ENCODE measurements around the gene NOP9. TPM values are rescaled to one million over a fixed set of nuclear protein-coding genes. Genes with fewer than 3 reads are reported as not detected.
A peak's percentile ranks its signal among the peaks of the same experiment; 100 is the strongest.

NOP9 gene
- total RNA-seq, 2 experiments from 2014 or later = 33.5 to 33.6 TPM

DNA sequence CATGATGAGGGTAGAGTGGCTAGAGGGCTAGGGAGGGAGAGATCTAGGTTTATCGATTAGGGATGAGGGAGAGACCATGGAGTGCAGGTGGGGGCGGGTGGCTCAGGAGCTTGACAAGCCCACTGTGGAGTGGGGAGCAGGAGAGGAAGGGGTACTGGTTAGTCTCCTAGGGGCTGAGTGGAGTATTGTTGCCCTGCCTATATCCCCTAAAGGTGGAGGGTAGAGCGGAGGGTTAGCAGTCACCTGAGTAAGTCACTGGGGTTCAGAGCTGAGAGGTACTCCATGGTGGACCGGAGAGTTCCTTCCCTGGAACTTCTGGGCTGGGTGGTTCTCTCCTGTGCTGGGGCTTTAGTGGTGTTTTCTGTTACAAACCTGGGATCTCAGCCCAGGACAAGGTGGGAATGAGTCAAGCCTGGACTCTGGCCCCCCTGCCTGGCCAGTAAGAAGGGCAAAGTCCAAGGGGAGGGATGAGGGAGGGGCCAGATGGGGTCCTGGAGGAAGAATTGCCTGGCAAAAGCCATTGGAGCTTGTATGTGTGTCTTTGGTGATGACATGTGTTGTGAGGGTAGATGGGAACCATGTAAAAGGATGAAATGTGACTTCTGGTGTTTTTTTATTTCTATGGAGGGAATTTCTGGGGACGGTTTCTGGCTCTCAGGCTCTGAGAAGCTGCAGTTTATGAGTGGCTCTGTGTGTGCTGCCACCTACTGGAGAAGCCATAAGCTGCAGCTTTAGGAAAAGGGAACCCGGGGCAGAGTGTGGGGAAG is 8.1 kb downstream of the NOP9 start, which contains the start of gene CIDEB:
TSS of gene CIDEB (minus strand) at position 403 of the 767 bp plus-strand sequence. CDS start at position 284, 119 bp downstream.
- no peaks in the 10 kb centered on the region for H3K27me3 Mint-ChIP-seq
- ATAC-seq = no peak
- DNase-seq = peak; percentile 69
- CTCF ChIA-PET = interaction anchor here (0.8 to 28.2 kb wide), 47 partner anchors 8 to 249 kb away, joined by 3 to 873 read pairs (median 6); partner anchors contain the start of genes ADCY4, CBLN3, CHMP4A and DCAF11
- peaks cover 52% of the 10 kb centered on the region for H3K36me3 Mint-ChIP-seq (ENCODE audit: low read depth)
- intact Hi-C loops (cut with micrococcal nuclease) = no loop called here
- no peaks in the 10 kb centered on the region for H3K9me3 Mint-ChIP-seq
- no peak within 1 kb of the TSS for H3K4me3 Mint-ChIP-seq
- peak; percentile 91 for TF ChIP-seq CTCF (IDR thresholded peaks at IDR 0.05)
- POLR2A ChIA-PET = interaction anchor here (0.5 to 2.9 kb wide), 11 partner anchors 15 to 156 kb away, joined by 3 to 12 read pairs (median 4); partner anchors contain the start of genes CHMP4A, GMPR2, KHNYN and NEDD8
- peaks cover 36% of the 10 kb centered on the region for H3K4me1 Mint-ChIP-seq (ENCODE audit: low read depth)
- H3K27ac Mint-ChIP-seq = no peak within 1 kb of the TSS

DNA sequence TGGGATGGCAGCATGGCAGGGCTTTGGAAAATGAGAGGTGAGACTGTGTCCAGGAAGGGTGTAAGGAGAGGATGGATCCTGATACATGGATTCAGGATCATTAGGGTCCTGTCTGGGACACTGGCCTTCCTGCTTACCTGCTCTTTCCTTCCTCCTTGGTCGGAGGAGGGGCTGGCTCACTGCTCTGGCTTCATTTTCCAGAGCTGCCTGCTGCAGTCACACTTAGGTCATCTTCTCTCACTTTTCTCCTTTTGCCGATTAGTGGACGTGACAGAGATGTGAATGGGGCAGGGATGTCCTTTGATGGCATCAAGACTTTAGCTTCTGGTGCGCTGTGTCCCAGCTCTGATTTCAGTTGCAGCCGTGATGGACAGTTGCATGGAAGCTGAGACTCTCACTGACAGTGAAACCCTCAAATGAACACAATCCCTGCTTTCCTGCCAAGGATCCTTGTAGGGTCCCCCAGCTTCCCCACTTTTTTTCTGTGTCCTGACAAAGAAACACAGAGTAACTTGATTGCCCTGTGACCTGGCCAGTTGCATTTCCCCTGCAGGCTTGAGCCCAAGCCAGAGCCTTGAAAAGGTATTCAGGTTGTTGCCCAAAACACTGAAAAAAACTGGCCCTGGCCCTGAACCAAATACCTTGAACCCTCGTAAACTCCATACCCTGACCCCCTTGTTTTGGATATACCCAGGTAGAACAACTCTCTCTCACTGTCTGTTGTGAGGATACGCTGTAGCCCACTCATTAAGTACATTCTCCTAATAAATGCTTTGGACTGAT is 8.9 kb downstream of the NOP9 start:
- DNase-seq = no peak
- Mint-ChIP-seq H3K27me3 (no peaks in the 10 kb centered on the region), H3K4me3 (no peak overlapping the region), H3K4me1 (ENCODE audit: low read depth) (peaks cover 44% of the 10 kb centered on the region), H3K36me3 (ENCODE audit: low read depth) (peaks cover 50% of the 10 kb centered on the region), H3K27ac (no peak overlapping the region), H3K9me3 (no peaks in the 10 kb centered on the region)
- ChIA-PET POLR2A (interaction anchor here (0.5 to 5.3 kb wide), 13 partner anchors 8 to 157 kb away, joined by 3 to 54 read pairs (median 4); partner anchors contain the start of genes CHMP4A, DHRS1, GMPR2 and KHNYN), CTCF (interaction anchor here (0.8 to 28.2 kb wide), 50 partner anchors 8 to 250 kb away, joined by 3 to 873 read pairs (median 6); partner anchors contain the start of genes ADCY4, CBLN3, CHMP4A and DCAF11)
- ATAC-seq = no peak
- intact Hi-C loops (cut with micrococcal nuclease) = no loop called here
- TF ChIP-seq CTCF (IDR thresholded peaks at IDR 0.05) = peak; percentile 2

- intact Hi-C loops (cut with micrococcal nuclease) = no loop called here
- CTCF ChIA-PET = interaction anchor here (0.8 to 28.2 kb wide), 20 partner anchors 10 to 134 kb away, joined by 3 to 873 read pairs (median 22); partner anchors contain the start of genes ADCY4, CBLN3, DHRS1 and GMPR2
- H3K9me3 Mint-ChIP-seq = no peaks in the 10 kb centered on the region
Measured at GRCh38 chr14:24309538-24310264, 10.1 kb downstream of the NOP9 start, which contains the start of gene LTB4R2. Gene LTB4R2, plus strand, starts transcription at chr14:24310140. Its CDS starts 525 bp downstream, at chr14:24310665.

More at GRCh38 chr14:24309538-24310264, 10.1 kb downstream of the NOP9 start, which contains the start of gene LTB4R2:
- H3K4me3 Mint-ChIP-seq = peak within 1 kb of the TSS; percentile 58
- ATAC-seq = no peak
- peaks cover 55% of the 10 kb centered on the region for H3K4me1 Mint-ChIP-seq (ENCODE audit: low read depth)
- peak within 1 kb of the TSS; percentile 51 for H3K27ac Mint-ChIP-seq
- POLR2A ChIA-PET = interaction anchor here (1.0 to 5.3 kb wide), 10 partner anchors 9 to 128 kb away, joined by 3 to 54 read pairs (median 5); partner anchors contain the start of genes CBLN3, DHRS1, GMPR2 and KHNYN
- no peaks in the 10 kb centered on the region for H3K27me3 Mint-ChIP-seq
- no peak for TF ChIP-seq CTCF (IDR thresholded peaks at IDR 0.05)
- H3K36me3 Mint-ChIP-seq (ENCODE audit: low read depth) = peaks cover 44% of the 10 kb centered on the region
- DNase-seq = no peak
